GM21717 (cell line): Measurements from ENCODE around the gene ABI3.
"Not testable (repeated sequence)": the region's sequence is repeated elsewhere in the genome, so short reads cannot be mapped to it uniquely, and the experiment has no call there.

ENCODE experiments used
- ATAC-seq: cut with Tn5 transposase; IDR thresholded peaks from one replicate; pipeline ENCODE4 v1.9.1; 2021; ENCODE audit warnings: mild to moderate bottlenecking, moderate library complexity; ENCODE audit not compliant: unreplicated experiment

The ABI3 gene

GRCh38 chr17:49249292-49249794 is 38.8 kb downstream of the ABI3 start:
- no peak for ATAC-seq

GRCh38 chr17:49249890-49250522 is 39.5 kb downstream of the ABI3 start:
- no peak for ATAC-seq

GRCh38 chr17:49252148-49252695 is 41.7 kb downstream of the ABI3 start:
- ATAC-seq: no peak

- no peak for ATAC-seq
Measured at GRCh38 chr17:49254066-49254465, 43.6 kb downstream of the ABI3 start.

- ATAC-seq: no peak
Measured at GRCh38 chr17:49255125-49255524, 44.6 kb downstream of the ABI3 start.

- ATAC-seq: no peak
Measured at GRCh38 chr17:49258394-49258793, 47.9 kb downstream of the ABI3 start.

GRCh38 chr17:49259663-49260010 is 49.1 kb downstream of the ABI3 start:
- ATAC-seq: no peak

- ATAC-seq: no peak
Measured at GRCh38 chr17:49260011-49260816, 49.7 kb downstream of the ABI3 start.

- no peak for ATAC-seq
Measured at GRCh38 chr17:49260817-49261291, 50.3 kb downstream of the ABI3 start.

GRCh38 chr17:49261540-49261939 is 51.0 kb downstream of the ABI3 start:
- not testable (repeated sequence) for ATAC-seq

- no peak for ATAC-seq
Measured at GRCh38 chr17:49266233-49266632, 55.7 kb downstream of the ABI3 start.

- no peak for ATAC-seq
Measured at GRCh38 chr17:49267912-49268311, 57.4 kb downstream of the ABI3 start.

- ATAC-seq: no peak
Measured at GRCh38 chr17:49269356-49269755, 58.8 kb downstream of the ABI3 start.
